Neural progenitor cell (in vitro differentiated cells): ENCODE results near the gene PGBD5.

Experiments
- EZH2 ChIP-seq: fragments of 200-600 bp; sonication (generic); IDR thresholded peaks from 2 replicates; pipeline ENCODE4 v1.6.1; 2017; ENCODE audit warnings: antibody characterized with exemption, mild to moderate bottlenecking, moderate library complexity
- EZH2phosphoT487 ChIP-seq: fragments of 200-600 bp; sonication (generic); IDR thresholded peaks from 2 replicates; pipeline ENCODE4 v1.6.1; 2017; ENCODE audit warnings: antibody characterized with exemption

GRCh38 chr1:230429067-230429735 is 3.1 kb upstream of the PGBD5 start:
- no peak for TF ChIP-seq EZH2phosphoT487
- no peak for TF ChIP-seq EZH2
